Activated naive CD8-positive, alpha-beta T cell treated with anti-CD3 and anti-CD28 coated beads for 36 hours (primary cell): Measurements from ENCODE around the gene LRRC8B. TPM values are rescaled to one million over a fixed set of nuclear protein-coding genes. Genes with fewer than 3 reads are reported as not detected.
"Not testable (repeated sequence)": the region's sequence is repeated elsewhere in the genome, so short reads cannot be mapped to it uniquely, and the experiment has no call there.

ENCODE experiments used
- DNase-seq: peaks from one replicate; pipeline ENCODE4 v3.0.0; 2021
- H3K27ac Mint-ChIP-seq: one replicate; pipeline ENCODE4 v1.8.0; 2022; ENCODE audit warnings: mild to moderate bottlenecking, moderate library complexity, mixed read lengths
- H3K27me3 Mint-ChIP-seq: one replicate; pipeline ENCODE4 v1.8.0; 2022; ENCODE audit warnings: mild to moderate bottlenecking, mixed read lengths
- H3K36me3 Mint-ChIP-seq: one replicate; pipeline ENCODE4 v1.8.0; 2021; ENCODE audit warnings: mild to moderate bottlenecking, mixed read lengths
- H3K4me1 Mint-ChIP-seq: one replicate; pipeline ENCODE4 v1.8.0; 2021; ENCODE audit warnings: mixed read lengths
- H3K4me3 Mint-ChIP-seq: one replicate; pipeline ENCODE4 v1.8.0; 2022; ENCODE audit warnings: mild to moderate bottlenecking, moderate library complexity, mixed read lengths
- H3K9me3 Mint-ChIP-seq: one replicate; pipeline ENCODE4 v1.8.0; 2022; ENCODE audit warnings: mixed read lengths
- total RNA-seq, 2 experiments: library from RNA; stranded (reverse); gene quantifications; one replicate each; pipeline ENCODE4 v1.2.3, GENCODE V29; 2021

Gene LRRC8B
- total RNA-seq, 2 experiments from 2014 or later = 22.3 to 24.5 TPM

DNA sequence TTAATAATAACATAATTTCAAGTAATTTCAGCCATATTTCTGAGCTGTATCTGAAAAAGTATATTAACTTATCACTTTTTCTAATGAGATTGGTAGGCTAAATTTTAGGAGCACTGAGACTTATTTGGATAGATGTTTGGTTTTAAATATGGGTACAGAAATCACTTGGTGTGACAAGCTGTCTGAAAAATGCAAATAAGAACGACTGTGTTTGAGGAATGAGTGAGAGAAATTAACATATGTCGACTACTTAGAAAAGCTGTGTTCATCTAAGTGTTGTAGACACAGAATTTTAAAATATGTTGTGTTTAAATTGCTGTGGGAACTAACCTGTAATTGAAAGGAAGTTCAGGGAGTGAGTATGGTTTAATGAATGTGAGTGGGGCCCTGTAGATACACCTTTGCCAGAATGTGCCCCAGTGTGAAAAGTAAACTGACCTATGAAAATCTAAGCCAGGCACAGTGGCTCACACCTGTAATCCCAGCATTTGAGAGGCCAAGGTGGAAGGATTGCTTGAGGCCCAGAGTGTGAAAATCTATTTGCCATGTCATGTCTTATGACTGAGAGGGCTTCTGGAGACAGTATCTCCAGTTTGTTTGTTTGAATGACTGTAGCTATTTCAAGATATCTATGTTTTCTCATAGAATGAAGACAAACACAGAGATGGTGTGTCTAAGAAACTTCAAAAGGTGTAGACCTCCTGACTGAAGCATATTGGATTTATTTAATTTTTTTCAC lies 54.5 kb downstream of the LRRC8B start:
- H3K4me1 Mint-ChIP-seq = peaks cover 26% of the 10 kb centered on the region
- H3K27me3 Mint-ChIP-seq = no peaks in the 10 kb centered on the region
- no peak overlapping the region for H3K4me3 Mint-ChIP-seq
- no peak for DNase-seq
- peak overlapping the region; percentile 20 for H3K27ac Mint-ChIP-seq
- peaks cover 54% of the 10 kb centered on the region for H3K36me3 Mint-ChIP-seq
- H3K9me3 Mint-ChIP-seq = no peaks in the 10 kb centered on the region

DNA sequence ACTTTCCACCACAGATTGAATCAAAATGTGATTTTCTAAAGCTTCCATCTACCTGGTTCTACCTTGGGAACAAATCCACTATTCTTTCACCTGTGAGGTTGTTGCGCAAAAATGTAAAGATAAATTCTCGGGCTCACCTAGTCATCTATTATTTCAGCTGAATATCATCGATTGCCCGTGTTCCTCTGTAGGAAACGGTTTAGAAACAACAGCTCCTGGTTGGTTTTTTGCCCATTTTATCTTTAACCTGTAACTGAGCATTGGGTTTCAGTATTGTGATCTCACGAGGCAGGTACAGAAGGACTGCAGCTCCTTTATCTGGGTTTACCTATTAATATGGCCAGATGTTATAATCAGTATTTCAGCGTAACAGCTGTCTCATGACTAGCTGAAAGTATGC lies 55.4 kb downstream of the LRRC8B start:
- peaks cover 58% of the 10 kb centered on the region for H3K36me3 Mint-ChIP-seq
- DNase-seq = no peak
- H3K4me3 Mint-ChIP-seq = no peak overlapping the region
- no peaks in the 10 kb centered on the region for H3K9me3 Mint-ChIP-seq
- no peak overlapping the region for H3K27ac Mint-ChIP-seq
- no peaks in the 10 kb centered on the region for H3K27me3 Mint-ChIP-seq
- peaks cover 33% of the 10 kb centered on the region for H3K4me1 Mint-ChIP-seq

- H3K4me1 Mint-ChIP-seq = peaks cover 31% of the 10 kb centered on the region
- H3K27me3 Mint-ChIP-seq = no peaks in the 10 kb centered on the region
- H3K9me3 Mint-ChIP-seq = no peaks in the 10 kb centered on the region
- peak overlapping the region; percentile 77 for H3K27ac Mint-ChIP-seq
- H3K4me3 Mint-ChIP-seq = no peak overlapping the region
- peaks cover 62% of the 10 kb centered on the region for H3K36me3 Mint-ChIP-seq
- no peak for DNase-seq
These were observed 57.2 kb downstream of the LRRC8B start for GRCh38 chr1:89581859-89582258.

- Mint-ChIP-seq H3K9me3 (no peaks in the 10 kb centered on the region), H3K4me3 (no peak overlapping the region), H3K27me3 (no peaks in the 10 kb centered on the region), H3K27ac (no peak overlapping the region), H3K4me1 (peaks cover 32% of the 10 kb centered on the region), H3K36me3 (peaks cover 66% of the 10 kb centered on the region)
- DNase-seq = no peak
These were observed 57.9 kb downstream of the LRRC8B start for GRCh38 chr1:89582571-89582970.

DNA sequence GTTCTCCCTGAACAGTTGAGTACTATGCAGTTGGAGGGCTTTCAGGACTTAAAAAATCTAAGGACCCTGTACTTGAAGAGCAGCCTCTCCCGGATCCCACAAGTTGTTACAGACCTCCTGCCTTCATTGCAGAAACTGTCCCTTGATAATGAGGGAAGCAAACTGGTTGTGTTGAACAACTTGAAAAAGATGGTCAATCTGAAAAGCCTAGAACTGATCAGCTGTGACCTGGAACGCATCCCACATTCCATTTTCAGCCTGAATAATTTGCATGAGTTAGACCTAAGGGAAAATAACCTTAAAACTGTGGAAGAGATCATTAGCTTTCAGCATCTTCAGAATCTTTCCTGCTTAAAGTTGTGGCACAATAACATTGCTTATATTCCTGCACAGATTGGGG lies 59.6 kb downstream of the LRRC8B start:
- peaks cover 43% of the 10 kb centered on the region for H3K4me1 Mint-ChIP-seq
- H3K27ac Mint-ChIP-seq = no peak overlapping the region
- H3K27me3 Mint-ChIP-seq = no peaks in the 10 kb centered on the region
- H3K4me3 Mint-ChIP-seq = no peak overlapping the region
- DNase-seq = no peak
- no peaks in the 10 kb centered on the region for H3K9me3 Mint-ChIP-seq
- H3K36me3 Mint-ChIP-seq = peaks cover 74% of the 10 kb centered on the region

DNA sequence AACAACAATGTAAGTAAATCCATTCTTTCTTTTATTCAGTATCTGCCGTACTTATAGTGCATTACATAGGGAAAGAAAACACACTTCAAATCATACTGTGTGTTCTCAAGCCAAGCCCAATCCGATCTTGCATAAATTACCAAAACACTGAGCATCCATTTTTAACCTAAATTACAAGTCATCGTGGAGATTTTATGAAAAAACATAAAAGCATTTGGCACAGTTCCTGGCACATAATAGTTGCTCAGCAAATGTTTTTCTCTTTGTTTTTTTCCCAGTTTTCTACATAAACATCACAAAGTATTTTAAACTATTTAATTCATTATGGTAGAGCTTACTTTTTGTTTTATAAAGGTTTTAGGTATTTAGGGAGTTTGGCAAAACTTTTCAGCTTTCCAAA lies 60.2 kb downstream of the LRRC8B start:
- H3K4me1 Mint-ChIP-seq = peaks cover 48% of the 10 kb centered on the region
- H3K27ac Mint-ChIP-seq = no peak overlapping the region
- H3K36me3 Mint-ChIP-seq = peaks cover 77% of the 10 kb centered on the region
- DNase-seq = no peak
- H3K27me3 Mint-ChIP-seq = no peaks in the 10 kb centered on the region
- H3K4me3 Mint-ChIP-seq = no peak overlapping the region
- H3K9me3 Mint-ChIP-seq = no peaks in the 10 kb centered on the region

DNA sequence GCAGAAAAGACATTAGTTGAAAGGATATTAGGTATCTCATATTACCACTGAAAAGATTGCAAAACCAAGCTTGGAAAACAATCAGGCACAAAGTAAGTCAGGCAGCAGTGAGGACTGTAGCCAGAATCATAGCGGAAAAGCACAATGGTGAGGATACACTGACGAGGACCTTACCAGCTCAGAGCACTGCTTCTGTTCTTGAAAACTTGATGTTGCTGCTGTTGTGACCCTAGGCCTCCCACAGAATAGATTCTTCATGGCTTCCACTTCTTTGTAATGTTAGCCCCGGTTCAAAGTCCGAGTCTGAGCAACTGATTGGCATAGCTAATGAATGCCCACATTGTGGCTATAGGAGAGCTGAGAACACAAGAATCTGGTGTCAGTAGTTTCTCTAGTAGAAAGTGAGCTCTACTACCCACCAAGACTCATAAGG lies 63.1 kb downstream of the LRRC8B start:
- no peak overlapping the region for H3K4me3 Mint-ChIP-seq
- H3K9me3 Mint-ChIP-seq = no peaks in the 10 kb centered on the region
- H3K4me1 Mint-ChIP-seq = peaks cover 56% of the 10 kb centered on the region
- peaks cover 60% of the 10 kb centered on the region for H3K36me3 Mint-ChIP-seq
- H3K27ac Mint-ChIP-seq = no peak overlapping the region
- DNase-seq = no peak
- H3K27me3 Mint-ChIP-seq = no peaks in the 10 kb centered on the region

GRCh38 chr1:89588480-89588879 lies 63.9 kb downstream of the LRRC8B start:
- Mint-ChIP-seq H3K4me1 (peaks cover 60% of the 10 kb centered on the region), H3K27me3 (no peaks in the 10 kb centered on the region), H3K27ac (peak overlapping the region; percentile 54), H3K4me3 (no peak overlapping the region), H3K36me3 (peaks cover 58% of the 10 kb centered on the region), H3K9me3 (no peaks in the 10 kb centered on the region)
- DNase-seq = no peak

DNA sequence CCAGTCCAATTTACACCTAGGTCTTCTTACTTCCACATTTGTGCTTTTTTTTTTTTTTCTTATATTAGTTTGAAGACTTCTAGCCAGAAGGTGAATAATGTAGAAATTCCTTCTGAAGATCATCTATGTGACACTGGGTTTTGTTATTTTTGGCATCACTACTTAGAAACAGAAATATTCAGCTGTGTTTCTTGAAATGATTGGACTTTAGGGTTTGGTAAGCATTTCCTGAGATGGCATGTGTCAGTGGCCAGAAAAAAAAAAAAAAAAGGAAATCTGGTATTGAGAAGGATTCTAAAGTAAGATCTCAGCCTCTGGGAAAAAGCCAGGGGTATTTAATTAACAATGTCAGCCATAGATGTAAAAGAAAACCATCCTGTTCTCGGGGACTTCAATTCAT lies 64.9 kb downstream of the LRRC8B start:
- Mint-ChIP-seq H3K36me3 (peaks cover 51% of the 10 kb centered on the region), H3K27ac (peak overlapping the region; percentile 40), H3K4me3 (no peak overlapping the region), H3K27me3 (no peaks in the 10 kb centered on the region), H3K9me3 (no peaks in the 10 kb centered on the region), H3K4me1 (peaks cover 63% of the 10 kb centered on the region)
- DNase-seq = no peak

DNA sequence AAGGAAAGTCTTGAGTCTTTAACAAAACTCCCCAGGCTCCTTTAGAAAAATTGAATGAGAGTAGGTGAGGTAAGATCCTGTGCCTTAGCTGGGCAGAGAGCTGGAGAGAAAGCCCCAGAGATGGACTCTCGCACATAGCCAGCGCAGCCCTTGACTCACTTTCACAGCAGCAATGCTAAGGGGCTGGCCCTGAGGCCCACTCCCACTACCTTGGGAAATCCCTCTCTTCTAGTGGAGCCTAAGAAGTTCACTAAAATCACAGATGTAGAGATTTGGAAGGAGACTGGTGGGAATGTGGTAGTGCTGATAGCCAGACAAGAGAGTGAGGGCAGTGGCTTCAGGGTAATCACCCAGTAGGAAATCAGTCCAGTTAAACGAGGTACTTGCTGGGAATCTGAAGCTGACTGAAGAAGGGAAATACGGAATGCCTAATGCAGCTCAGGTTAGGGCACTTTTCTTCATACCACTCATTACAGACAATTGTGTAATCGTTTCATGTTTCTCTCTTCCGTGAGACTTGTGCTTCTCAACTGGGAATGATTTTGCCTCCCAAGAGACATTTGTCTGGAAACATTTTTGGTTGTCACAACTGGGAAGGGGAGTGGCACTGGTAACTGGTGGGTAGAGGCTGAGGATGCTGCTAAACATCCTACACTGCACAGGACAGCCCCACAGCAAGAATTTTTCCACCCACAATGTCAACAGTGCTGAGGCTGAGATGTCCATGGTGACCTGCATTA lies 65.9 kb downstream of the LRRC8B start:
- H3K36me3 Mint-ChIP-seq = peaks cover 44% of the 10 kb centered on the region
- H3K4me3 Mint-ChIP-seq = no peak overlapping the region
- no peak for DNase-seq
- H3K27me3 Mint-ChIP-seq = no peaks in the 10 kb centered on the region
- H3K9me3 Mint-ChIP-seq = no peaks in the 10 kb centered on the region
- H3K4me1 Mint-ChIP-seq = peaks cover 62% of the 10 kb centered on the region
- no peak overlapping the region for H3K27ac Mint-ChIP-seq

GRCh38 chr1:89592861-89593302 lies 68.3 kb downstream of the LRRC8B start:
- not testable (repeated sequence) for DNase-seq, H3K27me3 Mint-ChIP-seq, H3K9me3 Mint-ChIP-seq, H3K27ac Mint-ChIP-seq, H3K4me3 Mint-ChIP-seq
- H3K36me3 Mint-ChIP-seq = peaks cover 33% of the 10 kb centered on the region
- peaks cover 67% of the 10 kb centered on the region for H3K4me1 Mint-ChIP-seq

DNA sequence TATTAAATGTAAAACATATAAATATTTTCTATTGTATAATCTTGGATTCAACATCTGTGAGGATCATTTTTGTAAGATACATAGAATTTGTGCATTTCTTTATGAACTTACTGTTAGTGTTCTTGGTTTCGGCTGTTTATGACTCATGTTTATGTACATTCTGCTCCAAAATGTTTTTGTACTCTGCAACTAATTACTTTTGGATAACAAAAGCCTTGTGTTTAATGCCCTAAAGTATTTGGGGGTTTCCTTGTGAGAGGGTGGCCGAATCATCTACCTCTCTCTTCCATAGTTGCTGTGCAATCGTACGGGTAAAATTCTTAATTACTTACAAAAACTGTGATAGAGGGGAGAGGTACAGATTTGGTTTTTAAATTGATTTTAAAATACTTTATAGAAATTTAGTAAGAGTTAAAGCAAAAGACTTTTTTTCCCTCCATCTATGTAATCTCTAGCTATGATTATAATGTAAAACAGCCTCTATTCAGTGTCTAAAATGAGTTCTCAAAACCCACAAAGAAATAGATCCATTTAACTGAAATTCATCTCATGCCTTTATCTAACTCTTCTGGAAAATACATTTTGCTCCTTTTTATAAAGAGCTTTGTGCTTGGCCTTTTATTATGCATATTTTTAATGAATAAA lies 69.6 kb downstream of the LRRC8B start:
- H3K36me3 Mint-ChIP-seq = peaks cover 27% of the 10 kb centered on the region

DNA sequence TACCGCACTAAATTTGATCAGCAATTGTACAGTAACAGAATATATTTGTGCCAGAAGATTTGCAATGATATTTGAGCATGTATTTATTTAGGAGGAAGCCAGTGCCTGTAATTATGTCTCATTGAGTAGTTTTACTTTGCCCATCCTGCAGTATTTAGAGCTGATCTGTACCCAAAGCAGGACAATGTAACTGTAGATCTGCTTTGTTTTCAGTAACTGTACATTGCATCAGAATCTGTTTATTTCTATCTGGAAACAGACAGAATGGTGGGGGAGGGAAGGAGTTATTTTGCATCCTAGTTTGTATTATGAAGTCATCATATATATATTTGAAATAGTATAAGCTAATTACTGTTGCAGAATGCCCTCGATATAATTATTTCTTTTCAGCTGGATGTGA lies 72.1 kb downstream of the LRRC8B start:
- Mint-ChIP-seq H3K36me3 (peaks cover 32% of the 10 kb centered on the region), H3K4me1 (peaks cover 69% of the 10 kb centered on the region), H3K4me3 (no peak overlapping the region), H3K9me3 (no peaks in the 10 kb centered on the region), H3K27ac (no peak overlapping the region), H3K27me3 (no peaks in the 10 kb centered on the region)
- no peak for DNase-seq

More for the DNA sequence above, 69.6 kb downstream of the LRRC8B start:
- Mint-ChIP-seq H3K27ac (no peak overlapping the region), H3K9me3 (no peaks in the 10 kb centered on the region), H3K4me1 (peaks cover 69% of the 10 kb centered on the region), H3K4me3 (no peak overlapping the region), H3K27me3 (no peaks in the 10 kb centered on the region)
- no peak for DNase-seq

DNA sequence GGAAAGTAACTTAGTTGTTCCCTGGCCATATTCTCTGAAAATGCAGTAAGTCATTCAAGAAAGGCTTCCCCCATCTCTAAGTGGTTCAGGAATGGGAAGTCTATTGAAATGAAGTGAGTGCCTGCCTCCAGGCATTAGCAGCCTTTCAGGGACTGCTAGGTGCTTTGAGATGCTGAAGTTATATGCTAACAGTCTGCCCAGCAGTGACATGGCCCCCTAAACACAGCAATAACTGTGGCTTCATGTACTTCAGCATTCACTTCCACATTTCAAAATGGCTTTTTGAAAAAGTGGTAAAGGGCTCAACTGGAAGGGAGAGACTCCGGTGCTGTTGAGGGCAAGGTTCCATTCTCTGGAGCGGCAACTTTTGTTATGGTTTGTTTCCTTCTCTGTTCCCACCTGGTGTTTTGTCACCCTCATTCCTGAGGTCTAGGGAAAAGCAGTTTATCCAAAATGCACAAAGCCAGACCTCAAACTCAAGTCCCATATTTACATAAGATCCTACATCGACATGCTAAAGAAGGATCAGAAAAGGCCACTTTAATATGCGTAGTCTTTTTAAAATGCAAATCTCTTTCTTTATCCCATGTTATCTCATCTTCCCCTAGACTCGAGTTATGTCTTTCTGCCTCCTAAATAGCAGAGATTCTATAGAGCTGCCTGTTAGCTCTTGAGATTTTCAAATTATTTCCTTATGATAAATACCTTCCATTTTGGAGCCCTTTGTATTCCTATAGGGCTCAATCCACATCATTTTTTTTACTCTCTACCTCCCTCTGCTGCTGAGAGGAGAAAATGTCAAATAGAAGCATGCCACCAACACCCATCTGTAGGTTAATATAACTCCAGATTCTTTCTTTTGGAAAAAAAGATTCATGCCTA lies 74.1 kb downstream of the LRRC8B start:
- Mint-ChIP-seq H3K27ac (peak overlapping the region; percentile 27), H3K4me1 (peaks cover 71% of the 10 kb centered on the region)

GRCh38 chr1:89599332-89599630 lies 74.7 kb downstream of the LRRC8B start:
- no peak overlapping the region for H3K4me3 Mint-ChIP-seq
- H3K36me3 Mint-ChIP-seq = peaks cover 28% of the 10 kb centered on the region
- DNase-seq = no peak
- H3K27ac Mint-ChIP-seq = peak overlapping the region; percentile 27
- H3K27me3 Mint-ChIP-seq = no peaks in the 10 kb centered on the region
- peaks cover 74% of the 10 kb centered on the region for H3K4me1 Mint-ChIP-seq
- no peaks in the 10 kb centered on the region for H3K9me3 Mint-ChIP-seq

More for the DNA sequence above, 74.1 kb downstream of the LRRC8B start:
- Mint-ChIP-seq H3K27me3 (no peaks in the 10 kb centered on the region), H3K9me3 (no peaks in the 10 kb centered on the region), H3K4me3 (no peak overlapping the region), H3K36me3 (peaks cover 29% of the 10 kb centered on the region)
- no peak for DNase-seq
